Heart right ventricle (tissue), 16 donors: Measurements from ENCODE around the gene PYDC2. TPM values are rescaled to one million over a fixed set of nuclear protein-coding genes. Genes with fewer than 3 reads are reported as not detected.

Source experiments
- ATAC-seq, 8 donors: fragments of 200-7000 bp; cut with Tn5 transposase; one replicate each; pipeline ENCODE4 v1.9.1; 2020; ENCODE audit warnings: mild to moderate bottlenecking in 8 of 8, moderate library complexity in 8 of 8, moderate number of reproducible peaks in 1 of 8
- DNase-seq, 2 donors: peaks; one replicate each; pipeline ENCODE4 v3.0.0-alpha.2; 2020
- H3K27ac ChIP-seq, 10 donors: fragments of 200-600 bp; sonication (generic) in 2 of 10; one replicate each; pipeline versions ENCODE4 v1.5.0 to v1.8.0; 2020 to 2022; ENCODE audit warnings: mild to moderate bottlenecking in 3 of 10
- H3K27me3 ChIP-seq, 7 donors: fragments of 200-600 bp; one replicate each; pipeline ENCODE4 v1.8.0; 2021 to 2022; ENCODE audit warnings: mild to moderate bottlenecking in 2 of 7
- H3K36me3 ChIP-seq, 9 donors: fragments of 200-600 bp; sonication (generic) in 1 of 9; one replicate each; pipeline versions ENCODE4 v1.5.0 to v1.8.0; 2020 to 2022; ENCODE audit warnings: mild to moderate bottlenecking in 2 of 9
- H3K4me1 ChIP-seq, 9 donors: fragments of 200-600 bp; sonication (generic) in 1 of 9; one replicate each; pipeline versions ENCODE4 v1.5.0 to v1.8.0; 2020 to 2022; ENCODE audit warnings: mild to moderate bottlenecking in 4 of 9
- H3K4me3 ChIP-seq, 10 donors: fragments of 200-600 bp; sonication (generic) in 2 of 10; one replicate each; pipeline versions ENCODE4 v1.5.0 to v1.8.0; 2020 to 2022; ENCODE audit warnings: mild to moderate bottlenecking in 7 of 10, moderate library complexity in 2 of 10
- H3K9me3 ChIP-seq, 11 donors: fragments of 200-600 bp in 10 of 11; sonication (generic) in 2 of 11; one replicate each; pipeline versions ENCODE4 v1.5.0 to v1.8.0; 2013 to 2022; ENCODE audit warnings: mild to moderate bottlenecking in 2 of 11, control low read depth in 1 of 11, moderate library complexity in 1 of 11
- WGBS, 2 donors: extraction: QIAGEN DNeasy Blood & Tissue Kit; methylation state at CpG; one replicate each; pipeline ENCODE4 v1.1.7; 2013; ENCODE audit warnings: inconsistent platforms in 1 of 2; 5-methylcytosine and 5-hydroxymethylcytosine counted together
- intact Hi-C, 10 donors: fragments of 100-400 bp; cut with DNase I; formaldehyde crosslinking; loops; one replicate each; pipeline versions ENCODE4 v1.11.1 to v1.14.2; 2022
- polyA plus RNA-seq, 2 donors: library from polyadenylated mRNA; stranded (reverse); fragments of 200-250 nt; gene quantifications; one replicate each; pipeline ENCODE4 v1.2.3, GENCODE V29; 2013
- total RNA-seq, 10 donors: library from RNA; stranded (reverse); fragmentation: NEBNext Ultra II Directional in 3 of 10; extraction: Animal tissue kit (Norgen Biotek cat#: 25700) in 3 of 10; gene quantifications; one replicate each; pipeline versions ENCODE4 v1.2.1 to v1.2.4, GENCODE V29; 2021 to 2023
- TF ChIP-seq, protein P1 (sequence below), 9 donors: fragments of 200-600 bp; sonication (generic) in 2 of 9; IDR thresholded peaks; one replicate each; pipeline versions ENCODE4 v1.5.0 to v1.8.0; 2021 to 2022; ENCODE audit warnings: antibody characterized with exemption in 9 of 9, mild to moderate bottlenecking in 5 of 9, moderate library complexity in 1 of 9
- donor health status: Arrhythmogenic right ventricular cardiomyopathy.
- donor health status: ischemic (EF 13 %, LVEDD 7.1; RV severe dilation, severe dysfunction).
- donor health status: healthy with polysubstance abuse.
- donor health status: DM: no; HTN: yes; CAD: no.
- donor health status: DM: no; HTN: no; CAD: no.
- donor health status: ischemic (EF 25% LVEDD 6.9; RV normal size, moderate dysfunction).
- donor health status: ischemic (EF 25% LVEDD 5.7; RV mildly dilated, moderate dysfunction).
- donor health status: healthy.
- donor health status: DM: yes; HTN: yes; CAD: no.
- donor health status: Ischemic cardiomyopathy.
- donor health status: ischemic (EF 35%, LVEDD 5.7; RV mildly dilated, moderate dysfunction).
- donor health status: nonischemic (EF 11% LVEDD 7.7; RV severe dilation, severe dysfunction).
- donor health status: DM: yes; HTN: yes; CAD: no.
- donor health status: PGD.
- donor health status: ischemic (EF 29% LVEDD 5.4; RV normal size, mild dysfunction).
- donor health status: nonischemic (EF 23%, LVEDD 6.1; RV moderate dilation, normal function).

The PYDC2 gene
- total and polyA plus RNA-seq, 12 donors, result not detected

DNA sequence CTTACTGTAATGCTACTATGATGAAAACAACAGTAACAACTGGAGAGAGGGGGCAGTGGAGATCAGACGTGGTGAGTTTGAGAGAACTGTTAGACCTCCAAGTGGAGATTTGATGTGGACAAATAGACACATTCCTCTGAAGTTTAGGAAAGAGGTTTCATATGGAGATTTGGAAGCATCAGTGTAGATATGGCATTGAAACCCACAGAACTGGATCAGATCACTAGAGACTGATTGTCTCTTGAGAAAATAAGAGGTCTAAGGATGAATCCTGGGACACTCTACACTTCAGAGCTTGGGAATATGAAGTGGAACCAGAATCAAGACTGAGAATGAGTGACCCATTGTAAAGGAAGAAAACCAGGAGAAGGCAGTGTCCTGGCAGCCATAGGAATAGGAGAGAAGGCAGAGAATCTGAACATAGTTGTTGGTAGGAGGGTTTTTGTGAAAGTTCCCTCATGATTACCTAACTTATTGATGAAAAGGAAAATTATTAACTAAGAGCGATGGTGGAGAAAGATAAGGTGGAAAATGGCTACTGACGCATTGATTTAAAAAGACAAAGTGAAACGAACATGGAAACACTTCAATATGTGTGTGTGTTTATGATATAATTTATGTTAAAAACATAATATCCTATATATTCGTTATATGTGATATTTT is 29.7 kb upstream of the PYDC2 start:
- DNase-seq (no peak), ATAC-seq (no peak)
- Histone ChIP-seq H3K4me3 (no peak overlapping the region), H3K27ac (no peak overlapping the region), H3K36me3 (no peaks in the 10 kb centered on the region), H3K9me3 (peaks cover 0 to 9% (median 0%) of the 10 kb centered on the region in 11 donors), H3K27me3 (no peaks in the 10 kb centered on the region), H3K4me1 (no peaks in the 10 kb centered on the region)
- TF ChIP-seq, protein P1, sequence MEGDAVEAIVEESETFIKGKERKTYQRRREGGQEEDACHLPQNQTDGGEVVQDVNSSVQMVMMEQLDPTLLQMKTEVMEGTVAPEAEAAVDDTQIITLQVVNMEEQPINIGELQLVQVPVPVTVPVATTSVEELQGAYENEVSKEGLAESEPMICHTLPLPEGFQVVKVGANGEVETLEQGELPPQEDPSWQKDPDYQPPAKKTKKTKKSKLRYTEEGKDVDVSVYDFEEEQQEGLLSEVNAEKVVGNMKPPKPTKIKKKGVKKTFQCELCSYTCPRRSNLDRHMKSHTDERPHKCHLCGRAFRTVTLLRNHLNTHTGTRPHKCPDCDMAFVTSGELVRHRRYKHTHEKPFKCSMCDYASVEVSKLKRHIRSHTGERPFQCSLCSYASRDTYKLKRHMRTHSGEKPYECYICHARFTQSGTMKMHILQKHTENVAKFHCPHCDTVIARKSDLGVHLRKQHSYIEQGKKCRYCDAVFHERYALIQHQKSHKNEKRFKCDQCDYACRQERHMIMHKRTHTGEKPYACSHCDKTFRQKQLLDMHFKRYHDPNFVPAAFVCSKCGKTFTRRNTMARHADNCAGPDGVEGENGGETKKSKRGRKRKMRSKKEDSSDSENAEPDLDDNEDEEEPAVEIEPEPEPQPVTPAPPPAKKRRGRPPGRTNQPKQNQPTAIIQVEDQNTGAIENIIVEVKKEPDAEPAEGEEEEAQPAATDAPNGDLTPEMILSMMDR (IDR thresholded peaks at IDR 0.05), result no peak
- intact Hi-C loops, result no loop called here
- whole genome bisulfite sequencing, 2 donors, result 73 to 83% methylated on average over 5 of the region's 5 CpGs

DNA sequence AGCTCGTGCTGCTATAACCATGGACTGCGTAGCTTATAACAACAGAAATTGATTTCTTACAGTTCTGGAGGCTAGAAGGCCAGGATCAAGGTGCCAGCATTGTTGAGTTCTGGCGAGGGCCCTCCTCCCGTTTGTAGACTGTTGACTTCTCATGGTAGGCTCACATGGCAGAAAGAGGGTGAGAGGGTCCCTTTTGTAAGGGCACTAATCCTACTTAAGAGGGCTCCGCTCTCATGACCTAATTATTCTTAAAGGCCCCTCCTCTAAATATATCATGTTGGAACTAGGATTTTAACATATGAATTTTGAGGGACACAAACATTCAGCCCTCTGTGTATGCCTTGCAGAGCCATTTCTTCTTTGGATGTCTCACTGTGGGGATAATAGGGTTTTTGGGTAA is 28.8 kb upstream of the PYDC2 start:
- Histone ChIP-seq H3K27ac (no peak overlapping the region), H3K27me3 (no peaks in the 10 kb centered on the region), H3K9me3 (peaks cover 0 to 9% (median 0%) of the 10 kb centered on the region in 11 donors), H3K36me3 (no peaks in the 10 kb centered on the region), H3K4me3 (no peak overlapping the region), H3K4me1 (no peaks in the 10 kb centered on the region)
- WGBS, 2 donors, result 93 to 96% methylated on average over 5 of the region's 5 CpGs
- no peak for ATAC-seq
- TF ChIP-seq, protein P1 (IDR thresholded peaks at IDR 0.05), result no peak
- intact Hi-C loops, result no loop called here
- DNase-seq, result no peak

DNA sequence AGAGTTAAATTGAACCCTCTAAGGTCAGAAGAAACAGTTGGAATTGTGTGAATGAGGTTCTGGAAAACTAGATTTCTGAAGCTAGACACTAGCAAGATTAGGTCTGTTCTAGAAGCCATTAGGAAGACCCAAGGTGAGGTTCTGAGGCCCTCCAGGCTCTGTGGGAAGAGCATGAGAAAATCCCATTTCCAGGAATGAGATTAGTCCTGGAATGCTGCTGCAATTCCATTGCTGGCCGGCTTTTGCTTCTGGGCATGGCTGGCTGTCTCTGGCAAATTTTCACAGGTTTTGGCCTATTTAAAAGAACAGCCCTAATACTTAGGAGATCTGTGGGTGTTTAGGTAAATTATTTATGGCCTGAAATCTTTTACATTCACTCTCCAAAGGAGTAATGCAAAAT is 26.9 kb upstream of the PYDC2 start:
- no peaks in the 10 kb centered on the region for H3K27me3 ChIP-seq
- H3K27ac ChIP-seq, result no peak overlapping the region
- TF ChIP-seq, protein P1 (IDR thresholded peaks at IDR 0.05), result no peak
- ATAC-seq, result no peak
- peaks cover 0 to 9% (median 0%) of the 10 kb centered on the region in 11 donors for H3K9me3 ChIP-seq
- H3K4me1 ChIP-seq, result no peaks in the 10 kb centered on the region
- H3K36me3 ChIP-seq, result no peaks in the 10 kb centered on the region
- no peak for DNase-seq
- intact Hi-C loops, result no loop called here
- H3K4me3 ChIP-seq, result no peak overlapping the region
- WGBS, 2 donors, result 84 to 93% methylated on average over 1 of the region's 1 CpG

- TF ChIP-seq, protein P1 (IDR thresholded peaks at IDR 0.05), result no peak
- Histone ChIP-seq H3K9me3 (peaks cover 0 to 16% (median 0%) of the 10 kb centered on the region in 11 donors), H3K4me3 (no peak overlapping the region), H3K27ac (no peak overlapping the region), H3K4me1 (no peaks in the 10 kb centered on the region), H3K27me3 (no peaks in the 10 kb centered on the region), H3K36me3 (no peaks in the 10 kb centered on the region)
- no peak for ATAC-seq
- intact Hi-C loops, result no loop called here
- 78 to 81% methylated on average over 2 of the region's 2 CpGs for WGBS, 2 donors
- no peak for DNase-seq
Measured at GRCh38 chr3:191435981-191436380, 25.0 kb upstream of the PYDC2 start.
